ENCODE results near the gene TSPAN18.
A peak's percentile ranks its signal among the peaks of the same experiment; 100 is the strongest.

- TF ChIP-seq CTCF (IDR thresholded peaks at IDR 0.05; ENCODE audit: low read depth, low read length, poor library complexity, severe bottlenecking) (peak; percentile 46), EZH2phosphoT487 (IDR thresholded peaks at IDR 0.05; ENCODE audit: borderline replicate concordance, low read length) (no peak)
These were observed 59.3 kb downstream of the TSPAN18 start for GRCh38 chr11:44785856-44786607.

All from DOHH2 (cell line).